ENCODE measurements around the gene RPL3.
"Not testable (repeated sequence)": the region's sequence is repeated elsewhere in the genome, so short reads cannot be mapped to it uniquely, and the experiment has no call there.

Gene RPL3

DNA sequence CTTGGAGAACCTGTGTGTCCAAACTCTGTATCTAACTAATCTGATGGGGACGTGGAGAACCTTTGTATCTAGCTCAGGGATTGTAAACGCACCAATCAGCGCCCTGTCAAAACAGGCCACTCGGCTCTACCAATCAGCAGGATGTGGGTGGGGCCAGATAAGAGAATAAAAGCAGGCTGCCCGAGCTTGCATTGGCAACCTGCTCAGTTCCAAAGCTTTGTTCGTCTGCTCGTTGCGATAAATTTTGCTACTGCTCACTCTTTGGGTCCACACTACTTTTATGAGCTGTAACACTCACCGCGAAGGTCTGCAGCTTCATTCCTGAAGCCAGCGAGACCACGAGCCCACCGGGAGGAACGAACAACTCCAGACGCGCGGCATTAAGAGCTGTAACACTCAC is 38.8 kb upstream of the RPL3 start:
- H3K36me3 Mint-ChIP-seq (ENCODE audit: low read depth); H3K27me3 Mint-ChIP-seq; intact Hi-C loops (cut with micrococcal nuclease); H3K27ac Mint-ChIP-seq; H3K9me3 Mint-ChIP-seq; H3K4me3 Mint-ChIP-seq: not testable (repeated sequence)
- peaks cover 11% of the 10 kb centered on the region for H3K4me1 Mint-ChIP-seq (ENCODE audit: low read depth)

- H3K27me3 Mint-ChIP-seq; H3K27ac Mint-ChIP-seq; H3K9me3 Mint-ChIP-seq; H3K4me1 Mint-ChIP-seq (ENCODE audit: low read depth); intact Hi-C loops (cut with micrococcal nuclease); H3K36me3 Mint-ChIP-seq (ENCODE audit: low read depth); H3K4me3 Mint-ChIP-seq: not testable (repeated sequence)
These were observed 38.0 kb upstream of the RPL3 start for GRCh38 chr22:39357110-39358108.

- H3K36me3 Mint-ChIP-seq (ENCODE audit: low read depth): no peaks in the 10 kb centered on the region
- intact Hi-C loops (cut with micrococcal nuclease): no loop called here
- peaks cover 3% of the 10 kb centered on the region for H3K27me3 Mint-ChIP-seq
- peaks cover 10% of the 10 kb centered on the region for H3K4me1 Mint-ChIP-seq (ENCODE audit: low read depth)
- no peaks in the 10 kb centered on the region for H3K9me3 Mint-ChIP-seq
- H3K27ac Mint-ChIP-seq: no peak overlapping the region
- no peak overlapping the region for H3K4me3 Mint-ChIP-seq
These were observed 37.0 kb upstream of the RPL3 start for GRCh38 chr22:39356464-39356863.

- H3K36me3 Mint-ChIP-seq (ENCODE audit: low read depth); H3K27ac Mint-ChIP-seq; H3K27me3 Mint-ChIP-seq; H3K9me3 Mint-ChIP-seq; intact Hi-C loops (cut with micrococcal nuclease); H3K4me3 Mint-ChIP-seq: not testable (repeated sequence)
- peaks cover 17% of the 10 kb centered on the region for H3K4me1 Mint-ChIP-seq (ENCODE audit: low read depth)
These were observed 36.4 kb upstream of the RPL3 start for GRCh38 chr22:39355805-39356204.

DNA sequence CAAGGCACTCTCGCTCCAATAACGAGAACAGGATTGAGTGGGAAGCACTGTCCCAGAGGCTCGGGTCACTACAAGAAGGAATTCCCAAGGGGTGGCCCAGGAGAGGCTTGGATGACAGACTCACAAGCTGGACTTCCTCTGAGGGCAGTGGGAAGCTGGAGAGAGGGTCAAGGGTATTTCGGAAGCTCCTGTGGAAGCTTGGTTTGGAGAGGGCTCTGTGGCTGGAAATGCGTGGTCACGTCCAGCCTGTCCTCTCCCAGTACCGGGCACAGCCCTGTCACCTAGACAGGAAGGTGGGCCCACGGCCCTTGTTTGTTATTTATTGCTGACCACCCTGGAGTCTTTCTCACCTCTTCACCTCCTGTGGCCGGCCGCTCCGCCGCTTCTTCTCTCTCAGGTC is 35.7 kb upstream of the RPL3 start:
- H3K27ac Mint-ChIP-seq: no peak overlapping the region
- intact Hi-C loops (cut with micrococcal nuclease): no loop called here
- H3K27me3 Mint-ChIP-seq: peaks cover 15% of the 10 kb centered on the region
- no peaks in the 10 kb centered on the region for H3K9me3 Mint-ChIP-seq
- no peak overlapping the region for H3K4me3 Mint-ChIP-seq
- H3K4me1 Mint-ChIP-seq (ENCODE audit: low read depth): peaks cover 24% of the 10 kb centered on the region
- H3K36me3 Mint-ChIP-seq (ENCODE audit: low read depth): no peaks in the 10 kb centered on the region

GRCh38 chr22:39353346-39353745 is 33.9 kb upstream of the RPL3 start:
- Mint-ChIP-seq H3K4me1 (ENCODE audit: low read depth) (peaks cover 33% of the 10 kb centered on the region), H3K4me3 (no peak overlapping the region), H3K27me3 (peaks cover 15% of the 10 kb centered on the region), H3K9me3 (no peaks in the 10 kb centered on the region), H3K36me3 (ENCODE audit: low read depth) (no peaks in the 10 kb centered on the region), H3K27ac (no peak overlapping the region)
- intact Hi-C loops (cut with micrococcal nuclease): no loop called here

DNA sequence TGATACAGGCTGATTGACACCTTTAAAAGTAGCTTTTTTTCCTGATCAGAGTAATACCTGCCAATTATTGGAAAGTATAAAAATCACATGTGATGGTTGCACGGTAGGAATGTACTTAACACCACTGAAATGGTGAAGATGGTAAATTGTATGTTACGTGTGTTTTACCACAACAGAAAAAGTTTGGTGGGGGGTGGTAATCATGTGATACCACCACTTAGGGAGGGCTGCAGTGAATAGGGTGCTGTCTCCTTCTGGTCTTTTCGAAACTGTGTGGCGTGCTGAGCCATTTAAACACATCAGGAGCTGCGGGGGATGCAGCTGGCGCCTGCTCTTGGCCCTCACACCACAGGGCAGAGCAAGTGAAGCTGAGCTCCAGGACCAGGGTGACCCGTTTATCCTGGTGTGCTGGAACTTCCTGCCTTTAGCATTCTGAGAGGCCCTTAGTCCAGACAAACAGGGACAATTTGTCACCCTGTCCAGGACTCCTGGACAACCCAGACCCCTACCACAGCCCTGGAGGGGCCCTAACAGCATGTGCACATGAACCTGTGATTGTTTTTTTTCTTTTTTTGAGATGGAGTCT is 33.0 kb upstream of the RPL3 start:
- Mint-ChIP-seq H3K36me3 (ENCODE audit: low read depth) (no peaks in the 10 kb centered on the region), H3K27me3 (peaks cover 15% of the 10 kb centered on the region), H3K4me1 (ENCODE audit: low read depth) (peaks cover 33% of the 10 kb centered on the region), H3K27ac (no peak overlapping the region), H3K4me3 (no peak overlapping the region), H3K9me3 (no peaks in the 10 kb centered on the region)
- intact Hi-C loops (cut with micrococcal nuclease): no loop called here

- Mint-ChIP-seq H3K4me3 (no peak overlapping the region), H3K36me3 (ENCODE audit: low read depth) (no peaks in the 10 kb centered on the region), H3K27ac (peak overlapping the region; percentile 28)
These were observed 32.3 kb upstream of the RPL3 start for GRCh38 chr22:39351689-39352214.

DNA sequence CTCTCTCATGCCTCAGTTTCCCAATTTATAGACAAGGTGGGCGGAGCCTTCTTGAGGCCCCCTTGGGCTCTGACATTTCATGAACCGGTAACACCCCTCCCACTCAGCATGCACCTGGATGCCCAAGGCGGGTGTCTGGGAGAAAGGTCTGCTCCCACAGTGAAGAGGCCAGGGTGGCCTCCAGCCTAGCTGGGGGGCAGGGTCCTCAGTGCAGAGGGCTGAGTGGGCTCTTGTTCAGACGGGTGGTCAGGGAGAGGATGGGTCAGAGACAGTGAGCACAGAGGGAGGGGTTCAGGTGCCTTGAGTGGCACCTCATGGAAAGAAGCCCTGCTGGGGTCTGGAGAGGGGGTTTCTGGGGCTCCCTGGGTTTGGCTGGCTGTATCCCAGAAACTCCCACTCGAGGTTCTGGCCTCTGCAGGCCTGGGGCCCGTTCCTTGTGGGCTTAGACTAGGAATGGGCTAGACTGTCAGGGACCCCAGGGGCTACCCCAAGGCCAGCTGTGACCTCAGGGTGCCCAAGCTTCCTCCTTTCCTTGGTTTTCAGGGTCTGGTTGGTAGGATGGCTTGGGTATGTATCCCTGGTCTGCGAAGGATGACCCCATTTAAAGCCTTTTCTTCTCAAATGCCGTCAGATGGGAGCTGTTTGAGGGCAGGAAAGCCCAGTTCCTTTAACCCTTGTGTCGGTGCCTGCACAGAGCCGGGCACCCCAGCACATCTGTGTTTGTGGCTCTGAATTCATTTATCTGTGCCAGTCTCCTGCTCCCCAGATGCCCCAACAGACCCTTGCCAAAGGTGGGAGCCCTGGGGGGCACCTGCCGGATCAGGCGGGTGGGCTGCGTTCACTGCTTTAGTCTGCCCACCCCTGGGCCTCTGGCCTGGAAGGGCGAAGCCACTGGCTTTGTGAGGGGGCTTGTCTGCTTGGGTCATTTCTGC is 31.6 kb upstream of the RPL3 start:
- Mint-ChIP-seq H3K9me3 (no peaks in the 10 kb centered on the region), H3K27ac (peak overlapping the region; percentile 28), H3K4me1 (ENCODE audit: low read depth) (peaks cover 28% of the 10 kb centered on the region), H3K36me3 (ENCODE audit: low read depth) (no peaks in the 10 kb centered on the region), H3K4me3 (peak overlapping the region; percentile 75), H3K27me3 (peaks cover 15% of the 10 kb centered on the region)
- intact Hi-C loops (cut with micrococcal nuclease): no loop called here

More at GRCh38 chr22:39351689-39352214, 32.3 kb upstream of the RPL3 start:
- intact Hi-C loops (cut with micrococcal nuclease): no loop called here
- H3K27me3 Mint-ChIP-seq: peaks cover 15% of the 10 kb centered on the region
- H3K9me3 Mint-ChIP-seq: no peaks in the 10 kb centered on the region
- peaks cover 33% of the 10 kb centered on the region for H3K4me1 Mint-ChIP-seq (ENCODE audit: low read depth)

- Mint-ChIP-seq H3K9me3 (no peaks in the 10 kb centered on the region), H3K4me1 (ENCODE audit: low read depth) (peaks cover 28% of the 10 kb centered on the region), H3K27me3 (peaks cover 15% of the 10 kb centered on the region), H3K27ac (peak within 1 kb of the TSS; percentile 67), H3K36me3 (ENCODE audit: low read depth) (no peaks in the 10 kb centered on the region), H3K4me3 (peak within 1 kb of the TSS; percentile 75)
- intact Hi-C loops (cut with micrococcal nuclease): loop anchor here (10.0 kb wide), 1 partner anchor 165 kb away; no protein-coding TSS in a partner anchor
These were observed 30.7 kb upstream of the RPL3 start, which contains the start of gene SYNGR1 for GRCh38 chr22:39349967-39350726. Gene SYNGR1, plus strand, starts transcription at chr22:39349991. Its CDS starts 20 bp downstream, at chr22:39350011.

DNA sequence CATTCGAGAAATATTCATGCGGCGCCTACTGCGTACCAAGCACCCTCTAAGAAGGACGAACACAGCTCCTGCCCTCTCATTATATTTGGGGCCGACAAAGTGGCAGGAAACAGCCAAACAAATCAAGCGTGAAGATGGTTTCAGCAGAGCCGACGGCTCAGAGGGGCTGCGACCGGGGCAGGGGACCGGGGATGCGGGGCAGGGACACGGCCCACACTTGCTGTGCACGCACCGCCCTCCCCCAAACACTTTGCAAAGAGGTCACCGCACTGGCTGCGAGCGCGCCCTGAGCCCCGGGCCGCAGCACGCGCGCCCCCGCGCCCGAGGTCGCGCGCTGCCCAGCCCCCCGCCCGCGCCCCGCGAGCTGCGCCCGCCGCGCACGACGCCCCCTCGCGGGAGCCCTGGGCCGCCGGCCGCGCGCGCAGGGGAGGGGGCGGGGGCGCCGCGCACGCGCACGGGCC is 30.1 kb upstream of the RPL3 start:
- intact Hi-C loops (cut with micrococcal nuclease): loop anchor here (10.0 kb wide), 1 partner anchor 165 kb away; no protein-coding TSS in a partner anchor
- peak overlapping the region; percentile 72 for H3K4me3 Mint-ChIP-seq
- H3K9me3 Mint-ChIP-seq: no peaks in the 10 kb centered on the region
- no peaks in the 10 kb centered on the region for H3K36me3 Mint-ChIP-seq (ENCODE audit: low read depth)
- peaks cover 28% of the 10 kb centered on the region for H3K4me1 Mint-ChIP-seq (ENCODE audit: low read depth)
- peaks cover 15% of the 10 kb centered on the region for H3K27me3 Mint-ChIP-seq
- H3K27ac Mint-ChIP-seq: peak overlapping the region; percentile 67

DNA sequence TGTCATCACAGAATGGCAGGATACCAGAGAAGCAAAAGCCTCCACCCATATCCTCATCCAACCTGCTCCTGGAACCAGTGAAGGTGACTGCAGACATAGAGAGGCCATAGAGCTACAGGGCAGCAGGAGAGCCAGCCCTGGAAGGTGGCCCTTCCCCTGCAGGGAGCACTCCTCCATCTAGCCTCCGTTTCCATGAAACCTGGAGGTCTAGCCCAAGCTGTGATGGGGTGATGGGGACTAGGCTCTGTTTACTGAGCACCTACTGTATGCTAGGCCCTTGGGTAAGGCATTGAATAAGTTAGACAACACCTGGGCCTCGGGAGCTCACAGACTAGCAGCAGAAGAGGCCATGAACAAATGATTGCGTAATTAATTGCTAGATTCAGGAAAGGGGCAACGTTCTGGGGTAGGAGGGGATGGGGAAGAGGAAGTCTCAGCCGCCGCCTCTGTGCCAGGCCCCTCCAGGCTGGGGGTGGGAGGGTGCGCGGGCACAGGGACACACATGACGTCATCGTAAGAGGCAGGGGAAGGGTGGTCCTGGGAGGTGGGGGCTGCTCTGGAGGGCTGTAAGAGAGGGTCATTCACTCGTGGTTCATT is 29.6 kb upstream of the RPL3 start:
- Mint-ChIP-seq H3K9me3 (no peaks in the 10 kb centered on the region), H3K4me3 (peak overlapping the region; percentile 72), H3K27me3 (peaks cover 17% of the 10 kb centered on the region), H3K36me3 (ENCODE audit: low read depth) (no peaks in the 10 kb centered on the region), H3K4me1 (ENCODE audit: low read depth) (peaks cover 28% of the 10 kb centered on the region), H3K27ac (peak overlapping the region; percentile 67)
- intact Hi-C loops (cut with micrococcal nuclease): loop anchor here (10.0 kb wide), 1 partner anchor 166 kb away; no protein-coding TSS in a partner anchor

All from dendritic cell treated with granulocyte-macrophage colony-stimulating factor and Interleukin-4, amounts not matched to agents 40 ng/mL and 50 ng/mL, for 4 days (primary cell).